HEK293T (cell line): ENCODE results near the gene RBM20.

ENCODE experiments used
- BHLHE40 ChIP-seq: fragments of 450-650 bp; IDR thresholded peaks from 2 replicates; pipeline ENCODE4 v1.6.1; 2016; ENCODE audit warnings: mild to moderate bottlenecking, moderate library complexity, borderline replicate concordance
- CTBP1 ChIP-seq: fragments of 450-650 bp; IDR thresholded peaks from 2 replicates; pipeline ENCODE4 v1.6.1; 2016; ENCODE audit warnings: borderline replicate concordance
- FOXA1 ChIP-seq: fragments of 450-650 bp; IDR thresholded peaks from 2 replicates; pipeline ENCODE4 v1.6.1; 2016; ENCODE audit warnings: mild to moderate bottlenecking
- FOXM1 ChIP-seq: fragments of 450-650 bp; IDR thresholded peaks from 2 replicates; pipeline ENCODE4 v1.6.1; 2017; ENCODE audit warnings: mild to moderate bottlenecking, borderline replicate concordance
- HDGF ChIP-seq: fragments of 450-650 bp; IDR thresholded peaks from 2 replicates; pipeline ENCODE4 v1.6.1; 2017; ENCODE audit warnings: antibody characterized with exemption, borderline replicate concordance
- L3MBTL2 ChIP-seq: fragments of 450-650 bp; conservative IDR thresholded peaks from 2 replicates; pipeline ENCODE4 v1.6.1; 2016; ENCODE audit warnings: mild to moderate bottlenecking
- LEF1 ChIP-seq: fragments of 450-650 bp; IDR thresholded peaks from 2 replicates; pipeline ENCODE4 v1.6.1; 2017; ENCODE audit warnings: mild to moderate bottlenecking, borderline replicate concordance
- PKNOX1 ChIP-seq: fragments of 450-650 bp; IDR thresholded peaks from 2 replicates; pipeline ENCODE4 v1.6.1; 2016
- SP1 ChIP-seq: fragments of 450-650 bp; IDR thresholded peaks from 2 replicates; pipeline ENCODE4 v1.6.1; 2017
- TARDBP ChIP-seq: fragments of 450-650 bp; IDR thresholded peaks from 2 replicates; pipeline ENCODE4 v1.6.1; 2016
- ZNF384 ChIP-seq: fragments of 450-650 bp; IDR thresholded peaks from 2 replicates; pipeline ENCODE4 v1.6.1; 2016

GRCh38 chr10:110887560-110887959 lies 243.4 kb downstream of the RBM20 start:
- no peak for TF ChIP-seq SP1
- TF ChIP-seq BHLHE40: no peak
- no peak for TF ChIP-seq HDGF
- no peak for TF ChIP-seq FOXA1
- no peak for TF ChIP-seq L3MBTL2
- TF ChIP-seq TARDBP: no peak
- TF ChIP-seq FOXM1: no peak
- no peak for TF ChIP-seq PKNOX1
- no peak for TF ChIP-seq LEF1
- TF ChIP-seq CTBP1: no peak
- TF ChIP-seq ZNF384: no peak
